Uterus (tissue), 2 donors: ENCODE data around the gene ZG16.

Source experiments
- CTCF ChIP-seq, 4 experiments: fragments of 200-600 bp in 2 of 4; fragments of 450-650 bp in 2 of 4; sonication (generic) in 2 of 4; IDR thresholded peaks; one replicate each; pipeline ENCODE4 v1.5.1; 2016 to 2019; ENCODE audit warnings: antibody characterized with exemption in 4 of 4, mild to moderate bottlenecking in 2 of 4, moderate library complexity in 1 of 4
- POLR2A ChIP-seq, 2 donors: fragments of 450-650 bp; IDR thresholded peaks; one replicate each; pipeline ENCODE4 v1.6.1; 2016; ENCODE audit warnings: antibody characterized with exemption in 2 of 2, mild to moderate bottlenecking in 1 of 2, moderate library complexity in 1 of 2

- TF ChIP-seq CTCF (IDR thresholded peaks at IDR 0.05) (no peak), POLR2A (IDR thresholded peaks at IDR 0.05) (no peak)
These were observed 38.8 kb downstream of the ZG16 start for GRCh38 chr16:29816694-29817441.
